DND-41 (cell line): ENCODE results near the gene CCDC40.
A peak's percentile ranks its signal among the peaks of the same experiment; 100 is the strongest.

Source experiments
- ATAC-seq: fragments of 200-7000 bp; cut with Tn5 transposase; 3 replicates; pipeline ENCODE4 v1.9.1; 2021; ENCODE audit warnings: low read depth; ENCODE audit not compliant: insufficient read depth
- DNase-seq: peaks from one replicate; pipeline ENCODE4 v3.0.0-alpha.2; 2020
- H2AFZ ChIP-seq: 2 replicates; pipeline ENCODE4 v1.6.0; 2012; ENCODE audit warnings: low read depth, low read length
- H3K27ac ChIP-seq: 2 replicates; pipeline ENCODE4 v1.5.1; 2012; ENCODE audit warnings: low read length, inconsistent platforms
- H3K27me3 ChIP-seq: fragments of 200-600 bp; sonication (generic); 2 replicates; pipeline ENCODE4 v1.6.0; 2012; ENCODE audit warnings: low read length, mild to moderate bottlenecking, inconsistent platforms; ENCODE audit not compliant: insufficient read depth, poor library complexity
- H3K36me3 ChIP-seq: 2 replicates; pipeline ENCODE4 v1.5.1; 2012; ENCODE audit warnings: low read length, inconsistent platforms; ENCODE audit not compliant: insufficient read depth
- H3K4me1 ChIP-seq: 2 replicates; pipeline ENCODE4 v1.5.1; 2012; ENCODE audit warnings: mild to moderate bottlenecking, low read length; ENCODE audit not compliant: insufficient read depth
- H3K4me2 ChIP-seq: 2 replicates; pipeline ENCODE4 v1.6.0; 2012; ENCODE audit warnings: mild to moderate bottlenecking, moderate library complexity, low read length, inconsistent platforms; ENCODE audit not compliant: insufficient read depth
- H3K4me3 ChIP-seq, 2 experiments: fragments of 200-600 bp in 1 of 2; shearing (Covaris generic) in 1 of 2; 2 replicates each; pipeline ENCODE4 v1.5.1; 2012 to 2016; ENCODE audit warnings: inconsistent platforms in 2 of 2, low read length in 2 of 2, mild to moderate bottlenecking in 2 of 2, low read depth in 1 of 2, moderate library complexity in 1 of 2
- H3K79me2 ChIP-seq: 2 replicates; pipeline ENCODE4 v1.6.0; 2012; ENCODE audit warnings: low read length, inconsistent platforms; ENCODE audit not compliant: insufficient read depth
- H3K9ac ChIP-seq: 2 replicates; pipeline ENCODE4 v1.6.0; 2012; ENCODE audit warnings: low read depth, mild to moderate bottlenecking, inconsistent platforms, low read length, moderate library complexity
- H3K9me3 ChIP-seq: 2 replicates; pipeline ENCODE4 v1.5.1; 2012; ENCODE audit warnings: low read length, moderate library complexity, mild to moderate bottlenecking, inconsistent platforms; ENCODE audit not compliant: insufficient read depth, severe bottlenecking
- H4K20me1 ChIP-seq: 2 replicates; pipeline ENCODE4 v1.6.0; 2012; ENCODE audit warnings: low read length; ENCODE audit not compliant: insufficient read depth
- CTCF ChIP-seq: IDR thresholded peaks from 2 replicates; pipeline ENCODE4 v1.5.1; 2012; ENCODE audit warnings: borderline replicate concordance, low read length, moderate library complexity, mild to moderate bottlenecking; ENCODE audit not compliant: poor library complexity, severe bottlenecking; ENCODE audit errors: extremely low read depth
- EZH2 ChIP-seq: IDR thresholded peaks from 3 replicates; pipeline ENCODE4 v1.6.1; 2012; ENCODE audit warnings: borderline replicate concordance, low read depth, mild to moderate bottlenecking, moderate library complexity, low read length, inconsistent platforms; ENCODE audit not compliant: severe bottlenecking

Gene CCDC40

GRCh38 chr17:80147035-80147822 lies 110.8 kb downstream of the CCDC40 start, which contains the start of gene EIF4A3:
Gene EIF4A3, minus strand, starts transcription at chr17:80147128. Its CDS starts 167 bp downstream, at chr17:80146961.
- Histone ChIP-seq H3K36me3 (peaks cover 36% of the 10 kb centered on the region), H2AFZ (peak within 1 kb of the TSS; percentile 79), H3K4me3 (peak within 1 kb of the TSS; percentile 74 to 91)

More at GRCh38 chr17:80147035-80147822, 110.8 kb downstream of the CCDC40 start, which contains the start of gene EIF4A3:
- ATAC-seq, result peak; percentile 87
- Histone ChIP-seq H3K4me2 (peak within 1 kb of the TSS; percentile 88), H3K9ac (peak within 1 kb of the TSS; percentile 89), H3K79me2 (peaks cover 63% of the 10 kb centered on the region), H3K27ac (peak within 1 kb of the TSS; percentile 82), H3K27me3 (no peaks in the 10 kb centered on the region), H4K20me1 (peaks cover 43% of the 10 kb centered on the region), H3K9me3 (no peaks in the 10 kb centered on the region), H3K4me1 (peaks cover 58% of the 10 kb centered on the region)
- DNase-seq, result peak; percentile 99
- TF ChIP-seq CTCF (peak; percentile 25), EZH2 (no peak)
